GM21447 (cell line): ENCODE data around the gene SMIM9.

Source experiments
- ATAC-seq: cut with Tn5 transposase; IDR thresholded peaks from one replicate; pipeline ENCODE4 v1.9.1; 2021; ENCODE audit not compliant: unreplicated experiment

Gene SMIM9

DNA sequence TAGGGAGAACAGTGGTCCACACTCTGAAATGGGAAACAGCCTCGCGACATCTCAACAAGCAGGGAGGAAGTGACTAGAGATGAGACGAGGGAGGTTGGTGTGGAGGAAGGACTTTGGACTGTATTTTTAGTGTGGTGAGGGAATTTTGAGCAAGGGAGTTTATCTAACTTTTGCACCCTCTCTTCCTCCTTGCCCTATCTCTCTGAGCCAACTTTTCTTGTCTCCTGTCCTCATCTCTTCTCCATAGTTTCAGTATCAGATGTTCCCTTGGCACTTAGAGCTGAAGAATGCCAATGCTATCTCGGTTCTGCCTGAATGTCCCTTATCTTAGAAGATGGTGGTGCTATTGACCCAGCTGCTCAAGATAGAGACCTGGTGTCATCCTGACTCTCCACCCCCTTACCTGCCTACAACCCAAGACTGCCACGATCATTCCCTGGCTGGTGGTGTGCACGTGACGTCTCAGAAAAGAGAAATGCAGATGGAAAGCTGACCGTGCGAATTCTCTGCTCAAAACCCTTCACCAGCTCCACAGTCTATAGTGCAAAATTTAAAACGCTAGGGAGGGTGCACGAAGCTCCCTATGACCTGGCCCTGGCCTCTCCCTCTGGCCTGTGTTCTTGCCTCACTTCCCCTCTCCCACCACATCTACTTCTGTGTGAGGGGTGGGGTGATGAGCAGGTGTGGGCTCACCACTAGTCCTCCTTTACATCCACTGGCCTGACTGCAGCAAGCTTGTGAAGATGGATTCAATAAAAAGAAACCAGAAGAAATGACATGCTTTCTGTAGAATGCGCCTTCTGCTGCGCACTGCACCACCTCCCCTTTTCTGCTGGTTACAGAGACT lies 50.1 kb downstream of the SMIM9 start:
- ATAC-seq: no peak

DNA sequence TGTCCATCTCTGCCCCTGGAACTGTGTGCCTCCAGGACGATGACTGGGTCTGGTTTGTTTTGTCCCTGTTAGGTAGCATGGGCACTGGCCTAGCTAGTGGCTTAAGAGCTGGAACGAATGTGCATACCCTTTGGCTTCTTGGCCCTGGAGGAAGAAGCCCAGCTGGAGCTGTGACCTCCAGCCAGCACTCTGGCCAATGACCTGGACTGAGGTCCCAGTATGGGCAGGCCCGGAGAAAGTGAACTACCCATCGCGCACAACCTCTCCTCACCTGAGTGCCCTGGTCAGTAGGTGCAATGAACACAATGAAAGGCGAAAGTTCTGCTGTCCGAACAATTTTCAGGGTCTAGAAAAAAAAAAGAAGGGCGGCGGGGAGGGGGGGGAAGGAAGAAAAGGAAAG lies 53.5 kb downstream of the SMIM9 start:
- no peak for ATAC-seq

- no peak for ATAC-seq
Observed at GRCh38 chrX:154779261-154779660, 55.2 kb downstream of the SMIM9 start.

GRCh38 chrX:154776753-154777152 lies 57.7 kb downstream of the SMIM9 start:
- no peak for ATAC-seq

DNA sequence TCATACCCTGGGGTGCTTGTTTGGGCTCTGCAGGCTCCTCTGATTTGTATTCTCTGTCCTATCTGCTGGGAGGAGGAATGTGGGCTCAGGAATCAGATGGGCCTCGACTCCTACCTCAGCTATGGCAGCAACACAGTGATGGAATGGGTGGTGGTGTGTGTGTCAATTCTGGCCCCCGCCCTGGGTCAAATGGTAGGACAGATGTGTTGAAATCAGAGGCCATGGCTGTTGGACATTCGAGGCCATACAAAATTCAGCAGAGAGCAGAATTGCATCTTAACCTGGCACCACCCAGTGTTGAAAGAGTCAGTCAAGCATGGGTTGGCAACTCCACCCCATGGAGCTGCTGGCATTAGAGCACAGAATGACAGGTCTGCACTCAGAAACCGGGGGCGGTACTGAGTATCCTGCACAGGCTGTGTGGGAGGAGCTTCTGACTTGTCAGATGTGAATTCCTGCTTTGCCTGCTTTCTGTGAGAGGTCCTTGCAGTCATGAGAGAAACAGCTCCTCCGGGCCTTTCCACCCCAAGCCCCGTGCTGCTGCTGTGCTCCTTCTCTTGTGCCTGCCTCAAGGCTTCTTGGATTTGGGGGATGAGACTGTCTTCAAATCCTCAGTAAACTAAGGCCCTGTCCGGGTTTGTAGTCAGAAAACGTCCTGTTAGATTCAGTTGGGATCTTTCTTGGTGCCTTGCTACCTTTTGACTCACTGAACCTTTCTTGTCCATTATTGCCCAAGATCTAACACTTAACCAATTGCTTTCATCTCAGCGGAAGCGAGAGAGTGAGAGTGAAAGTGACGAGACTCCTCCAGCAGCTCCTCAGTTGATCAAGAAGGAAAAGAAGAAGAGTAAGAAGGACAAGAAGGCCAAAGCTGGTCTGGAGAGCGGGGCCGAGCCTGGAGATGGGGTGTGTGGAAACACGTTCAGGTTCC lies 58.8 kb downstream of the SMIM9 start:
- no peak for ATAC-seq

GRCh38 chrX:154774622-154775021 lies 59.8 kb downstream of the SMIM9 start:
- ATAC-seq: no peak
